Hepatocyte (in vitro differentiated cells): ENCODE data around the gene FOXO3. TPM values are rescaled to one million over a fixed set of nuclear protein-coding genes. Genes with fewer than 3 reads are reported as not detected.

Source experiments
- DNase-seq: peaks from one replicate; pipeline ENCODE4 v3.0.0-alpha.2; 2016; ENCODE audit warnings: low spot score
- H2AFZ ChIP-seq: fragments of 200-600 bp; sonication (generic); 2 replicates; pipeline ENCODE4 v1.6.0; 2016; ENCODE audit warnings: antibody characterized with exemption, mild to moderate bottlenecking
- H3K27ac ChIP-seq: fragments of 200-600 bp; sonication (generic); 2 replicates; pipeline ENCODE4 v1.5.1; 2016; ENCODE audit warnings: mild to moderate bottlenecking
- H3K27me3 ChIP-seq: fragments of 200-600 bp; sonication (generic); 2 replicates; pipeline ENCODE4 v1.6.1; 2016
- H3K36me3 ChIP-seq: fragments of 200-600 bp; sonication (generic); replicated peaks from 2 replicates; pipeline ENCODE4 v1.5.1; 2016; ENCODE audit warnings: low read depth; ENCODE audit not compliant: insufficient read depth
- H3K4me1 ChIP-seq: fragments of 200-600 bp; sonication (generic); 2 replicates; pipeline ENCODE4 v1.5.1; 2016; ENCODE audit warnings: mild to moderate bottlenecking, moderate library complexity; ENCODE audit not compliant: insufficient read depth
- H3K4me2 ChIP-seq: fragments of 200-600 bp; sonication (generic); 2 replicates; pipeline ENCODE4 v1.6.0; 2016
- H3K4me3 ChIP-seq: fragments of 200-600 bp; sonication (generic); 2 replicates; pipeline ENCODE4 v1.5.1; 2016; ENCODE audit warnings: mild to moderate bottlenecking
- H3K79me2 ChIP-seq: fragments of 200-600 bp; sonication (generic); 2 replicates; pipeline ENCODE4 v1.6.0; 2017; ENCODE audit warnings: mild to moderate bottlenecking
- H3K9me2 ChIP-seq: fragments of 200-600 bp; sonication (generic); replicated peaks from 2 replicates; pipeline ENCODE4 v1.6.0; 2017; ENCODE audit warnings: mild to moderate bottlenecking; ENCODE audit not compliant: insufficient read depth
- H3K9me3 ChIP-seq: fragments of 200-600 bp; sonication (generic); 2 replicates; pipeline ENCODE4 v1.5.1; 2016; ENCODE audit warnings: low read depth, mild to moderate bottlenecking
- H4K20me1 ChIP-seq: fragments of 200-600 bp; sonication (generic); 2 replicates; pipeline ENCODE4 v1.6.0; 2016; ENCODE audit warnings: mild to moderate bottlenecking; ENCODE audit not compliant: insufficient read depth, poor library complexity, severe bottlenecking
- EZH2 ChIP-seq: fragments of 200-600 bp; sonication (generic); IDR thresholded peaks from 2 replicates; pipeline ENCODE4 v1.6.1; 2016; ENCODE audit warnings: antibody characterized with exemption, mild to moderate bottlenecking, borderline replicate concordance
- EZH2phosphoT487 ChIP-seq: fragments of 200-600 bp; sonication (generic); IDR thresholded peaks from one replicate; pipeline ENCODE4 v1.6.1; 2018; ENCODE audit warnings: antibody characterized with exemption, mild to moderate bottlenecking, low read depth, moderate library complexity; ENCODE audit not compliant: unreplicated experiment, severe bottlenecking
- WGBS: methylation state at CpG from one replicate; pipeline ENCODE4 v1.1.6; 2016; ENCODE audit warnings: low lambda C conversion rate; ENCODE audit errors: missing lambda C conversion rate; 5-methylcytosine and 5-hydroxymethylcytosine counted together
- polyA plus RNA-seq: library from polyadenylated mRNA; unstranded; fragments of >200 nt; fragmentation: Nextera tagmentation; extraction: Ambion mirVana; gene quantifications from 2 replicates; pipeline ENCODE4 v1.2.1, GENCODE V29; 2016
- total RNA-seq: library from RNA; depleted of rRNA; stranded (reverse); fragments of >200 nt; gene quantifications from 2 replicates; pipeline ENCODE4 v1.2.3, GENCODE V29; 2014
- TF ChIP-seq, protein P1 (sequence below): fragments of 200-600 bp; sonication (generic); IDR thresholded peaks from 2 replicates; pipeline ENCODE4 v1.5.1; 2016; ENCODE audit warnings: antibody characterized with exemption, mild to moderate bottlenecking; ENCODE audit not compliant: poor library complexity

Gene FOXO3
- total and polyA plus RNA-seq, 2 experiments from 2014 or later = 44.6 to 54.9 TPM

DNA sequence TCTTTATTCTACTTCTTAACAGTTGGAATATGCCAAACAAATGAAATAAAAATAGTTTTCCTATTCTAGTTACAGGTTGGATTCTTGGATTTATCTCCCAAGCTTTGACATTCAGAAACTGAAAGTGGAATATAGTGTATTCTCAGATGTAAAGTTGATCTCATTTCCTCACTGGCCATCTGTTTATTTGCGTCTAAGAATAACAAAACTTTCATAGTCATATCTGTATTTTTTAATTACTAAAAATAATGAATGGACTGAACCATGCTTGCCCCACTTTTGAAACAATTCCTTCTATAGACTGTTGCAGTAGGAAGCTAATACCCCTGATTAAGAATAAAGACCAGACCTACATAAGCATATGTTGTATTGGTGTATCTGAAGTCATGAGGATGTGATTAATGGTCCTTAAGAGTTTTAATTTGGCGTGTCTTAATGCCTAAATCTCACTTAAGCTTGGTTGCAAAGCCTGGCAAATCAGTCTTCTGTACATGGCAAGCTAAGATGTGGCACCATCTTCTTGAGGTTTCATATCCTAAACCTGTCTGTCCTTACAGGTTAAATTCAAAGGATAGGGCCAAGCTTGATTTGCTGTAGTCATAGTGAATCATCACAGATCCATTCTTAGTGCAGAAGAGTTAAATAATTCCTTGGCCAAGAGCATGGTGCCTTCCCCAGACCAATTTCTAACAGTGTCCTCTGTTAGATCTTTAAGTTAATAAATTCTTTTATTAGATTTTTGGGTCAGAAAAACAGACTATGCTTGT, 58.9 kb downstream of the FOXO3 start:
- H3K36me3 ChIP-seq = no peaks in the 10 kb centered on the region
- no peaks in the 10 kb centered on the region for H3K9me2 ChIP-seq
- TF ChIP-seq EZH2 (no peak), EZH2phosphoT487 (no peak)
- TF ChIP-seq, protein P1, sequence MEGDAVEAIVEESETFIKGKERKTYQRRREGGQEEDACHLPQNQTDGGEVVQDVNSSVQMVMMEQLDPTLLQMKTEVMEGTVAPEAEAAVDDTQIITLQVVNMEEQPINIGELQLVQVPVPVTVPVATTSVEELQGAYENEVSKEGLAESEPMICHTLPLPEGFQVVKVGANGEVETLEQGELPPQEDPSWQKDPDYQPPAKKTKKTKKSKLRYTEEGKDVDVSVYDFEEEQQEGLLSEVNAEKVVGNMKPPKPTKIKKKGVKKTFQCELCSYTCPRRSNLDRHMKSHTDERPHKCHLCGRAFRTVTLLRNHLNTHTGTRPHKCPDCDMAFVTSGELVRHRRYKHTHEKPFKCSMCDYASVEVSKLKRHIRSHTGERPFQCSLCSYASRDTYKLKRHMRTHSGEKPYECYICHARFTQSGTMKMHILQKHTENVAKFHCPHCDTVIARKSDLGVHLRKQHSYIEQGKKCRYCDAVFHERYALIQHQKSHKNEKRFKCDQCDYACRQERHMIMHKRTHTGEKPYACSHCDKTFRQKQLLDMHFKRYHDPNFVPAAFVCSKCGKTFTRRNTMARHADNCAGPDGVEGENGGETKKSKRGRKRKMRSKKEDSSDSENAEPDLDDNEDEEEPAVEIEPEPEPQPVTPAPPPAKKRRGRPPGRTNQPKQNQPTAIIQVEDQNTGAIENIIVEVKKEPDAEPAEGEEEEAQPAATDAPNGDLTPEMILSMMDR = no peak
- H3K4me1 ChIP-seq = peaks cover 29% of the 10 kb centered on the region
- H3K27me3 ChIP-seq = no peaks in the 10 kb centered on the region
- no peak for DNase-seq
- H4K20me1 ChIP-seq = peaks cover 77% of the 10 kb centered on the region
- H3K79me2 ChIP-seq = peaks cover 99% of the 10 kb centered on the region
- 92% methylated on average over 2 of the region's 2 CpGs for WGBS
- no peaks in the 10 kb centered on the region for H3K9me3 ChIP-seq
- H2AFZ ChIP-seq = no peak overlapping the region
- H3K27ac ChIP-seq = no peak overlapping the region
- H3K4me2 ChIP-seq = no peak overlapping the region
- H3K4me3 ChIP-seq = no peak overlapping the region

GRCh38 chr6:108621117-108621516, 60.4 kb downstream of the FOXO3 start:
- DNase-seq = no peak

GRCh38 chr6:108622641-108623298, 62.1 kb downstream of the FOXO3 start:
- H3K79me2 ChIP-seq = peaks cover 99% of the 10 kb centered on the region
- H3K9me2 ChIP-seq = no peaks in the 10 kb centered on the region
- H3K4me2 ChIP-seq = peak overlapping the region; percentile 22
- WGBS = 73% methylated on average over 11 of the region's 11 CpGs
- H3K9me3 ChIP-seq = no peaks in the 10 kb centered on the region
- H3K27me3 ChIP-seq = no peaks in the 10 kb centered on the region
- H3K4me1 ChIP-seq = peaks cover 30% of the 10 kb centered on the region
- TF ChIP-seq, protein P1 = no peak
- TF ChIP-seq EZH2 (no peak), EZH2phosphoT487 (no peak)
- no peak overlapping the region for H3K4me3 ChIP-seq
- no peaks in the 10 kb centered on the region for H3K36me3 ChIP-seq
- peak; percentile 63 for DNase-seq
- peak overlapping the region; percentile 74 for H3K27ac ChIP-seq
- H4K20me1 ChIP-seq = peaks cover 90% of the 10 kb centered on the region
- H2AFZ ChIP-seq = no peak overlapping the region

More at GRCh38 chr6:108621117-108621516, 60.4 kb downstream of the FOXO3 start:
- TF ChIP-seq EZH2phosphoT487 (no peak), EZH2 (no peak)
- TF ChIP-seq, protein P1 = no peak
- no peaks in the 10 kb centered on the region for H3K9me2 ChIP-seq
- H3K4me3 ChIP-seq = no peak overlapping the region
- no peaks in the 10 kb centered on the region for H3K9me3 ChIP-seq
- no peak overlapping the region for H2AFZ ChIP-seq
- H3K27me3 ChIP-seq = no peaks in the 10 kb centered on the region
- WGBS = 83% methylated on average over 6 of the region's 6 CpGs
- H3K36me3 ChIP-seq = no peaks in the 10 kb centered on the region
- H3K27ac ChIP-seq = peak overlapping the region; percentile 74
- H3K79me2 ChIP-seq = peaks cover 99% of the 10 kb centered on the region
- H4K20me1 ChIP-seq = peaks cover 83% of the 10 kb centered on the region
- H3K4me2 ChIP-seq = no peak overlapping the region
- H3K4me1 ChIP-seq = peaks cover 29% of the 10 kb centered on the region
